PFSK-1 (cell line): ENCODE results near the gene MICALL2.

Source experiments
- FOXP2 ChIP-seq: optimal IDR thresholded peaks from 2 replicates; pipeline ENCODE3; 2011; ENCODE audit warnings: borderline replicate concordance, control low read depth, inconsistent platforms; ENCODE audit not compliant: insufficient read depth; ENCODE audit errors: extremely low read length, extremely low read depth
- POLR2AphosphoS5 ChIP-seq: IDR thresholded peaks from 2 replicates; pipeline ENCODE4 v1.6.1; 2012; ENCODE audit warnings: low read depth, mild to moderate bottlenecking, control low read depth, low read length, moderate library complexity
- SIN3A ChIP-seq: IDR thresholded peaks from 2 replicates; pipeline ENCODE4 v1.6.1; 2012; ENCODE audit warnings: mild to moderate bottlenecking, low read length, moderate library complexity, borderline replicate concordance; ENCODE audit not compliant: insufficient read depth
- TAF1 ChIP-seq: IDR thresholded peaks from 2 replicates; pipeline ENCODE4 v1.6.1; 2012; ENCODE audit warnings: low read length, control low read depth, borderline replicate concordance; ENCODE audit not compliant: insufficient read depth
- TF ChIP-seq, protein P1 (sequence below), 2 experiments: IDR thresholded peaks; 2 replicates each; pipeline versions ENCODE4 v1.6.1 to v1.8.0; 2011 to 2012; ENCODE audit warnings: low read depth in 2 of 2, low read length in 2 of 2, control low read depth in 1 of 2, inconsistent platforms in 1 of 2, mild to moderate bottlenecking in 1 of 2, moderate library complexity in 1 of 2; ENCODE audit not compliant: insufficient read depth in 1 of 2

Gene MICALL2

DNA sequence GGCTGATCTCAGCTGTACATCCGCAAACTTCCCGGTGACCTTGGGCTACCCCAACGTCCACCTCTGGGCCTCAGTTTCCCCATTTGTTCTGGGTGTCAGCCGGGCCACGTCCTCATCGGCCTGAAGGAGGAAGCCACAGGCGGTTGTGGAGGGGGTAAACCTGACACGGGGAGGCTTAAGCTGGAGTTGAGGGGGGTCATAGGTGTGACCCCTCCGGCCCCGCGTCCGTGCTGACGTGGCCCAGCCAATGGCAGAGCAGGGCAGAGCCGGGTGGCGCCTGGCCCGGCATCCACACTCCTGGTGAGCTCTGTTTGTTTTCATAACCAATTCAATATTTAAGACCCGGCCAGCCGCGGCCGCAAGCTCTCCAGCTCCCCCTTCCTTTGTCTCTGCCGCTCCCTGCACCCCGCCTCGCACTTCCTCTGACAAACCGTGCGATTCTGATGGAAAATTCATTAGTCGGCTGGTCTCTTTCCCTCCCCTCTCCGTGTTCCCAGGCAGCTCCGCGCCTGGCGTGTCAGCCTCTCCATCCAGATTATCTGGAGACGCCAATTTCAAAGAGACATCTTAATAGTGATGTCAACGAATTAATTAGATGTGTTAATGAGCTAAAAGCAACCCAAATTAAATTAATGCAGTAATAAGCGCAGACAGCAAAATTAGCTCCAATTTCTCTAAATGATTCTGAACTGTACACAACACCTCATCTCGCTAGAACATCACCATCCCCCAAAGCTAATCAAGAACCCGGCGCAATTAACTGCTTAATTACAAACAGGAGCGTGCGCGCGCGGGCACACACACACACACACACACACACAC lies 55.4 kb downstream of the MICALL2 start:
- TF ChIP-seq POLR2AphosphoS5 (no peak), SIN3A (no peak), FOXP2 (no peak), TAF1 (no peak)
- TF ChIP-seq, protein P1, sequence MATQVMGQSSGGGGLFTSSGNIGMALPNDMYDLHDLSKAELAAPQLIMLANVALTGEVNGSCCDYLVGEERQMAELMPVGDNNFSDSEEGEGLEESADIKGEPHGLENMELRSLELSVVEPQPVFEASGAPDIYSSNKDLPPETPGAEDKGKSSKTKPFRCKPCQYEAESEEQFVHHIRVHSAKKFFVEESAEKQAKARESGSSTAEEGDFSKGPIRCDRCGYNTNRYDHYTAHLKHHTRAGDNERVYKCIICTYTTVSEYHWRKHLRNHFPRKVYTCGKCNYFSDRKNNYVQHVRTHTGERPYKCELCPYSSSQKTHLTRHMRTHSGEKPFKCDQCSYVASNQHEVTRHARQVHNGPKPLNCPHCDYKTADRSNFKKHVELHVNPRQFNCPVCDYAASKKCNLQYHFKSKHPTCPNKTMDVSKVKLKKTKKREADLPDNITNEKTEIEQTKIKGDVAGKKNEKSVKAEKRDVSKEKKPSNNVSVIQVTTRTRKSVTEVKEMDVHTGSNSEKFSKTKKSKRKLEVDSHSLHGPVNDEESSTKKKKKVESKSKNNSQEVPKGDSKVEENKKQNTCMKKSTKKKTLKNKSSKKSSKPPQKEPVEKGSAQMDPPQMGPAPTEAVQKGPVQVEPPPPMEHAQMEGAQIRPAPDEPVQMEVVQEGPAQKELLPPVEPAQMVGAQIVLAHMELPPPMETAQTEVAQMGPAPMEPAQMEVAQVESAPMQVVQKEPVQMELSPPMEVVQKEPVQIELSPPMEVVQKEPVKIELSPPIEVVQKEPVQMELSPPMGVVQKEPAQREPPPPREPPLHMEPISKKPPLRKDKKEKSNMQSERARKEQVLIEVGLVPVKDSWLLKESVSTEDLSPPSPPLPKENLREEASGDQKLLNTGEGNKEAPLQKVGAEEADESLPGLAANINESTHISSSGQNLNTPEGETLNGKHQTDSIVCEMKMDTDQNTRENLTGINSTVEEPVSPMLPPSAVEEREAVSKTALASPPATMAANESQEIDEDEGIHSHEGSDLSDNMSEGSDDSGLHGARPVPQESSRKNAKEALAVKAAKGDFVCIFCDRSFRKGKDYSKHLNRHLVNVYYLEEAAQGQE (IDR thresholded peaks at IDR 0.05; ENCODE audit: insufficient read depth in 1 of 2, low read depth in 2 of 2, low read length in 2 of 2) = no peak

DNA sequence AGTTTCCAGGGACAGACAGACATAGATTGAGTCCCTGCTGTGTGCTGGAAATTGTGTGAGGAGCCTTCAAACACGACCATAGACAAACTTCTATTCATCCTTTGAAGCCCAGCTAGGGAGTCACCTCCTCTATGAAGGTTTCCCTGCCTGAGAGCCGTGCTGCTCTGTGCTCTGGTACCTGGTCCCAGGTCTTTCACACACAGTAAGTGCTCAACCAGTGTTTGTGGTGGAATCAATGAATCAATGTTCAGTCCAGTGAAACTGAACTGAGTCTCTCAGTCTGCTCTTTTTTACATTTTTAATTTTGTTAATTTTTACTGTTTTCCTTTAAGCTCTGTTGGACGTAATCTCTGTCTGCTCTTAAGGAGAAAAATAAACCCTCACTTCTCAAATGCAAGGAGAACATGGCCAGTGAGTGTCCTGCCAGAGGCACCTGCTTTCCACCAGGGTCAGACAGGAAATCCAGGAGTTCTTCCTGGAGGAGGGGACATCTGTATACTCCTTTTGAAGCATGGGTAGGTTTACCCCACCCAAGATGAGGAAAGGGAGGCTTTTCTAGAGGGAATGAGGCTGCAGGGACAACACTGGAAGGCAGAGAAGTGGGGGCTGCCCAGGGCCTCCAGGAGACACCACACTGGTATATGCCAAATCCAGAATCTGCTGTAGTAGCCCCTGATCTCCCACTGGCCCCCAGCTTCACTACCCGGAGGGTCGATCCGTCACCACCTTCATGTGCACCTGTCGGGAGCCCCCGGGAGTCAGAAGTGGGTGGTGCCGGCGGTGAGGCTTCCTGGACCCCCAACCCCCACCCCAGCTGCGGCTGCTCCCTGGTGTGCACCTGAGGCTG lies 56.3 kb downstream of the MICALL2 start:
- TF ChIP-seq SIN3A (no peak), POLR2AphosphoS5 (no peak), TAF1 (no peak), FOXP2 (no peak)
- TF ChIP-seq, protein P1 (IDR thresholded peaks at IDR 0.05; ENCODE audit: insufficient read depth in 1 of 2, low read depth in 2 of 2, low read length in 2 of 2) = no peak

DNA sequence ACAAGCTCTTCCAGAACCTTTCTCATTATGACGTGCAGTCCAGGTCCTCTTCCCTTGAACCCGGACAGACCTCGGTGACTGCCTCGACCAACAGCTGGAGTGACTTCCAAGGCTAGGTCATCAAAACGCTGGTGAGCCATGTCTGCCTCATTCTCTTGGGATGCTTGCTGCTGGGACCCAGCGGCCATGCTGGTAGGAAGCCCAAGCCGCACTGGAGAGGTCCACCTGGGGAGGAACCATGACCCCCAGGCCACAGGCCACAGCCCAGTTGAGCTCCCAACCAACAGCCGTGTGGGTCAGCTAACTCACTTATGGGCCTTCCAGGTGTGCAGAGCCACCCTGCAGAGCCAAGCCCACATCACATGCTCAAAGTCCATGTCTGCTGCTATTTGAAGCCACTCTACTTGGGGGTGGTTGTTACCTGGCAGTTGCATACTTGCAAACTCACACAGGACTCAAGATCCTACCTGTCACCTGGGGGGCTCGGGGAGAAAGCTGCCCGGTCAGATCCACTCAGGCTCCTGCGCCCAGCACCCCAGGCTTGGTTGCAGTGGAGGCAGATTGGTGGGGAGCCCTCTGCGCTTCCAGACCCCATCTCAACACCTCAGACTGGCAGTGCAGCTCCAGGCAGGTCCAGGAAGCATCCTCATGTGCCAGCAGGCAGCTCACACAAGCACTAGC lies 57.0 kb downstream of the MICALL2 start:
- TF ChIP-seq FOXP2 (no peak), POLR2AphosphoS5 (no peak), SIN3A (no peak), TAF1 (no peak)
- TF ChIP-seq, protein P1 (IDR thresholded peaks at IDR 0.05; ENCODE audit: insufficient read depth in 1 of 2, low read depth in 2 of 2, low read length in 2 of 2) = no peak

DNA sequence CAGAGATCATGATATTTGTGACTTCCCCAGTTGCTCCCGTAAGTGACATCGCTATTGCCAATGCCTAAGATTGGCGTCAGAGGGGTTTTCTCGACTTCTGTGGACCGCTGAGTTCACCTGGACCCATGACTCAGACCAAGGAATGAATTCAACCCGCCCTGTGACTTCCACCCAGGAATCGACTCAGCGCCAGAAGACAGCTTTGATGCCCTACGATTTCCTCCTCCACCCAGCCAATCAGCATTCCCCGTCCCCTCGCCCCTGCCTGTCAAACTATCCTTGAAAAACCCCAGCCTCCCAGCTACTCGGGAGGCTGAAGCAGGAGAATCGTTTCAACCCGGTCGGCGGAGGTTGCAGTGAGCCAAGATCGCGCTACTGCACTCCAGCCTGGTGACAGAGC lies 58.3 kb downstream of the MICALL2 start:
- TF ChIP-seq TAF1 = no peak
- TF ChIP-seq SIN3A = no peak
- TF ChIP-seq FOXP2 = no peak
- TF ChIP-seq, protein P1 (IDR thresholded peaks at IDR 0.05; ENCODE audit: insufficient read depth in 1 of 2, low read depth in 2 of 2, low read length in 2 of 2) = no peak
- no peak for TF ChIP-seq POLR2AphosphoS5
